Epidermal melanocyte (primary cell): ENCODE data around the gene MSH2.
"Not testable (repeated sequence)": the region's sequence is repeated elsewhere in the genome, so short reads cannot be mapped to it uniquely, and the experiment has no call there.

Experiments
- DNase-seq: peaks from one replicate; pipeline ENCODE4 v3.0.0; 2011; ENCODE audit warnings: low spot score; ENCODE audit not compliant: insufficient read length

The MSH2 gene

GRCh38 chr2:47402805-47403608 is at the start of gene MSH2:
Gene MSH2 (plus strand): TSS chr2:47403156. CDS start chr2:47403192, 36 bp downstream.
- DNase-seq, result peak; percentile 96

GRCh38 chr2:47354013-47354847 is 48.7 kb upstream of the MSH2 start:
- DNase-seq, result no peak

- DNase-seq, result no peak
Measured at GRCh38 chr2:47354848-47355204, 48.1 kb upstream of the MSH2 start.

- DNase-seq, result no peak
Measured at GRCh38 chr2:47357483-47357882, 45.5 kb upstream of the MSH2 start.

- no peak for DNase-seq
Measured at GRCh38 chr2:47359375-47359868, 43.5 kb upstream of the MSH2 start.

GRCh38 chr2:47360283-47360682 is 42.7 kb upstream of the MSH2 start:
- DNase-seq, result no peak

- no peak for DNase-seq
Measured at GRCh38 chr2:47360927-47361326, 42.0 kb upstream of the MSH2 start.

- not testable (repeated sequence) for DNase-seq
Measured at GRCh38 chr2:47361505-47362229, 41.3 kb upstream of the MSH2 start.

GRCh38 chr2:47373747-47374146 is 29.2 kb upstream of the MSH2 start:
- DNase-seq, result no peak

GRCh38 chr2:47375307-47375706 is 27.6 kb upstream of the MSH2 start:
- DNase-seq, result no peak

GRCh38 chr2:47379384-47379783 is 23.6 kb upstream of the MSH2 start:
- no peak for DNase-seq

- DNase-seq, result no peak
Measured at GRCh38 chr2:47381408-47381807, 21.5 kb upstream of the MSH2 start.

- no peak for DNase-seq
Measured at GRCh38 chr2:47386551-47386950, 16.4 kb upstream of the MSH2 start.

GRCh38 chr2:47388888-47389287 is 14.1 kb upstream of the MSH2 start:
- no peak for DNase-seq

- DNase-seq, result no peak
Measured at GRCh38 chr2:47389692-47390091, 13.3 kb upstream of the MSH2 start.

- no peak for DNase-seq
Measured at GRCh38 chr2:47401789-47402554, 984 bp upstream of the MSH2 start.

GRCh38 chr2:47402555-47402804 is 476 bp upstream of the MSH2 start:
- no peak for DNase-seq

- peak; percentile 17 for DNase-seq
Measured at GRCh38 chr2:47403609-47404193, 745 bp downstream of the MSH2 start.

GRCh38 chr2:47404356-47404755 is 1.4 kb downstream of the MSH2 start:
- no peak for DNase-seq

- no peak for DNase-seq
Measured at GRCh38 chr2:47405757-47406156, 2.8 kb downstream of the MSH2 start.
